HG03280 (cell line): Measurements from ENCODE around the gene BICD2.

Source experiments
- ATAC-seq: cut with Tn5 transposase; IDR thresholded peaks from one replicate; pipeline ENCODE4 v1.9.1; 2021; ENCODE audit warnings: mild to moderate bottlenecking, moderate library complexity; ENCODE audit not compliant: unreplicated experiment

The BICD2 gene

DNA sequence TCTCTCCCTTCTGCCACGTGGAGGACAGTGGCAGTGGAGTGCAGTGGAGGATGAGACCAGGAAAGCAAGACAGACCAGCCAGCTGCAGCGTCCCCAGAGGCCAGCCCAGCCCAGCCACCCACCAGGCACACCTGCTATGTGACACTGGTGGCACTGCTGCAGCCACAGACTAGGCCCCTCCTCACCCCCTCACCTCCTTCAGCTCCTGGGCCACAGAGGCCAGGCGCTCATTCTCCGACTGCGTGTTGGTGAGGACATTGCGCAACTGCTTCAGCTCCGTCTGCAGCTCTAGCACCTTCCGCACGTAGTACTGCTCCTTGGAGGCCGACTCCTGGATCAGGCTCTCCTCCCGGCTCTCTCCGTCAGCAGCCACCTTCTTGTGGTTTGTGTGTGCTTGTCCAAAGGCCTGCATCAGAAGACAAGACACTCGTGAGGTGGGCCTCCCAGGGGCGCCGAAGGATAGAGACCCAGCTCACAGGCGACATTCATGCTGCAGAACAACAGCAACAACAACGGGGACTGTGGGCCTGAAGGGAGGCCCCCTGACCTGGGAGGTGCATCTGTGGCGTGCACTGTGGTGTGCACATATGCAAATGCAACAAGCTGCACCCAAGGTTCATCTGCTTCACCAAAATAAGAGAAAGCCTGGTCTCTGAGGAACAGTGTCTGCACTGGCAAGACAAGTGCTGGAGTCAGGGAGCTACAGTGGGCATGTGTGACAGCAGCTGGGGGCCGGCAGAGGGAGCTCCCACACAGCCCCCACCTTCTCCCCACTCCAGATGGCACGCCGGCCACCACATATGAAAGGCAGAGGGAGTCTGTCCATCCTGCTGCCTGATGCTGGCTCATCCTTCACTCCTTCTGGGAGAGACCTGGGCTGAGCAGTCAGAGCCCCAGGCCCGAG lies 35.5 kb downstream of the BICD2 start:
- peak; percentile 61 for ATAC-seq

GRCh38 chr9:92727716-92728700 lies 36.6 kb downstream of the BICD2 start:
- ATAC-seq: no peak

DNA sequence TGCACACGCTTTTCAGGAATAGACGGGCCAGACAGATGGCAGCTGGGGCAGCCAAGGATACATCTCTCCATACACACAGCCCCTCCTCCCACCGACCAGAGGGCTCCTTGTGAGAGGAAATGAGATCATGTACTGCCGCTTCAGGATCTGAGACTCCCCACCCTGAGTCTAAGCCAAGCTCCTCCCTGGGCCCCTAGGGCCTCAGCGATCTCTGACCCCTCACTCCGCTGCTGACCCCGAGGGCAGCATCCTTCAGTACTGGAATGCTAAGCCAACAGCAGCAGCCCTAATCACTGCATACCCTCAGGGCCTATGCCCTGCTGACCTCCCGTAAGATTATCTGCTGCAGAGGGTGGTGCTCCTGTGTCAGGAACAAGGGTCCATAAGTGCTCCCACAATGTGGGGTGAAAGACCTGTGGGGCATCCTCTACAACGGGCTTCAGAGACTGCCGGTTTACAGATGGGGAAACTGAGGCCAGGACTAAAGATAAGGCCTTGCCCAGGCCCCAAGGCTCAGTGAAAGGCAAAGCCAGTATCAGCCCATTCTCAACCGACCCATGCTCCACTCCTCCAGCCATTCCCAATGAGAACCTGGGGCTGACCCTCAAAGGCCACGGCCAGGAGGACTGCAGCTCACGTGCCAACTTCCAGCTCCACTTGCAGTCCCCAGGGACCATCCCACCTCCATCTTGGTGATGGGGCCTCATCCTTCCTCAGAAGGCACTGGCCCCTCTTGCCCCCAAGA lies 37.5 kb downstream of the BICD2 start:
- ATAC-seq: no peak

DNA sequence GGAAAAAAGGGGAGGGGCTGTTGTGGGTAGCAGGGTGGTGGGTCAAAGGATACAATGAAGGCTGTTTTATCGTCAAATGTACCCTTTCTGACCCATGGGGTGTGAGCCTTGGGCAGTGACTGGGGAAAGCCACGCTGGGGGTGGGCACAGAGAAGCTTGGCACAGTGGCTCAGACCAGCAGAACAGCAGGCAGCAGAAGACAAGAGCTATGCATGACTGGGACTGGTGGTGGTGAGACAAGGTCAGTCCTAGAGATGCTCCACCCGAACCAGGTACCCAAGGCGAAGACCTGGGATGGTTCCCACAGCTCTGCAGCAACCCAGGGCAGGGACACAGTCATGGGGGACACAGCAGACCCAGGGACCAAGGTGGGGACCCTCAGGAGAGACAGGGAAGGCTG lies 38.3 kb downstream of the BICD2 start:
- ATAC-seq: no peak

GRCh38 chr9:92725766-92726165 lies 38.9 kb downstream of the BICD2 start:
- no peak for ATAC-seq

DNA sequence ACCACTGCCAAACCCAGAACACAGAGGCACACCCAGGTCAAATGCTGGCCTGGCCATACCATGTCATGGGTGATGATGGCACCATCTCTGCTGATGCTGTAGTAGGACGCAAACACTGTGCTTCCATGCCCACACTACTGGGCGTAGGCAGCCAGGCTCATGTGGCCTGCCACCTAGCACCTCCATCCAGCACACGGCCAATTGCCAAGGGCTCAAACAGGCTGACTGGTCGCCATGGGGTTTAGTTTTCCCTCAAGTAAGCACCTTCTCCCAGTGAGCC lies 39.4 kb downstream of the BICD2 start:
- no peak for ATAC-seq

GRCh38 chr9:92724528-92725265 lies 39.9 kb downstream of the BICD2 start:
- ATAC-seq: no peak

- no peak for ATAC-seq
These were observed 40.8 kb downstream of the BICD2 start for GRCh38 chr9:92723801-92724323.

- ATAC-seq: no peak
These were observed 41.4 kb downstream of the BICD2 start for GRCh38 chr9:92723299-92723625.

- no peak for ATAC-seq
These were observed 42.0 kb downstream of the BICD2 start for GRCh38 chr9:92722386-92723298.

DNA sequence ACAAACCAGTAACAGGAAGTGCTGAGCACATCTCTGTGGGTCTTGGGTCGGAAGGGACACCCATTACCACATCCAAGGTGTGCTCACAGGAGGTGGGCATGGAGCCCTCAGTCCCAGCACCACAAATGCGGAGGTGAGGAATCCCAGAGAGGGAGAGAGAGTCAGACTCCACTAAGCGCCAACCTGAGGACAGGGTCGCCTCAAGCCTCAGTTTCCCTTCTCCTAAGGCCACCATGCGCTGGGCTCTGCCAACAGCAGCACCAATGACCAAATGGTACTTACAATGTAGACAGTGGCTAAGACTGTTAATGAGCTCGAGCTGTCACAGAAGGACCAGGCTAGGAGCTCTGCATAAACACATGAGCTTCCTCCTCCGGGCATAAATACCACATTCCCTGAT lies 43.1 kb downstream of the BICD2 start:
- ATAC-seq: no peak

- ATAC-seq: no peak
These were observed 43.7 kb downstream of the BICD2 start for GRCh38 chr9:92720807-92721535.

DNA sequence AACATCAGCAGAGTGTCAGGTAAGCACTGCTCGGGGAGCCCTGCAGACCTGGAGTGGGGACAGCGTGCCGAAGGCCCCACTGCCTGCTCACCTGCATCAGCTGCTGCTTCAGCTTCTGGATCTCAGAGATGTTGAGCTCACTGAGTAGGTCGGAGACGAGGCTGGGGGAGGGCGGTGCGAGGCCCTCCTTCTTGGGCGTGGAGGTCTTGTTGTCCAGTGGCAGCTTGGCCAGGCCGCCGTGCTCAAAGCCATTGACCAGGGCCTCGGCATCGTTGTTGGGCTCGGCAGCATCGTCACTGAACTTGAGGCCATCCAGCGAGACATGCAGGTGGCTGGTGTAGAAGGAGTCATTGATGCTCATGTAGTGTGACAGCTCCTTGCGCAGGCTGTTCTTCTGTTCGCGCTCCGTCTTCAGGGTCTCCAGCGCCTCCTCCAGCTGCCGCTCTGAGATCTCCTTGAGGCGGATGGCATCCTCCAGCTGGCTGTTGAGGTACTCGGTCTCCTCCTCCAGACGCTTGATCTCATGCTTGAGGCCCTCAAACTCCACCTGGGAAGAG lies 44.3 kb downstream of the BICD2 start:
- ATAC-seq: no peak

DNA sequence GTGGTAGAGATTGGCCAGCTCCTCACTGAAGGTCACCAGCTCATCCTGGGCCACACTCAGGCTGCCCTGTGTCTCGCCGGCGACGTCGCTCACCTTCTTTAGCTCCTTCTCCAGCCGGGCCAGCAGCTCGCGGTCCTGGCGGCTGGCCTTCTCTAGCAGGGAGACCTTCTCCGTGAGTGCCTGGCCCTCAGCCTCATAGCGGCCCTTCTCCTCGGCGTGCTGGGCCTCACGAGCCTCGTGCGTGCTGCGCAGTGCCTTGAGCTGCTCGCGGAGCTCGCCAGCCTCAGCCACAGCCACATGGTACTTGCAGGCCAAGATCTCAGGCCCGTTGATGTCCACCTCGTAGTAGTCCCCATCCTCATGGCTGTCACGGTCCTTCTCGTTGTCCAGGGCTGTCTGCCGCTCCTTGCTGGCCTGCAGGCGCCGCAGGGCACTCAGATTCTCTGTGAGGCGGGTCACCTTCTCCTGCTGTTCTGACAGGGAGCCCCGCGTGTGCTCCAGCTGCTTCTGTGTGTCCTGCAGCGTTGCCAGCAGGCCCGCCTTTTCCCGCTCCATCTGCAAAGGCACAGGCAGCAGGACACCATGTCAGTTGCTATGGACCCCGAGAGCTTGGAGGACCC lies 45.5 kb downstream of the BICD2 start:
- ATAC-seq: no peak

DNA sequence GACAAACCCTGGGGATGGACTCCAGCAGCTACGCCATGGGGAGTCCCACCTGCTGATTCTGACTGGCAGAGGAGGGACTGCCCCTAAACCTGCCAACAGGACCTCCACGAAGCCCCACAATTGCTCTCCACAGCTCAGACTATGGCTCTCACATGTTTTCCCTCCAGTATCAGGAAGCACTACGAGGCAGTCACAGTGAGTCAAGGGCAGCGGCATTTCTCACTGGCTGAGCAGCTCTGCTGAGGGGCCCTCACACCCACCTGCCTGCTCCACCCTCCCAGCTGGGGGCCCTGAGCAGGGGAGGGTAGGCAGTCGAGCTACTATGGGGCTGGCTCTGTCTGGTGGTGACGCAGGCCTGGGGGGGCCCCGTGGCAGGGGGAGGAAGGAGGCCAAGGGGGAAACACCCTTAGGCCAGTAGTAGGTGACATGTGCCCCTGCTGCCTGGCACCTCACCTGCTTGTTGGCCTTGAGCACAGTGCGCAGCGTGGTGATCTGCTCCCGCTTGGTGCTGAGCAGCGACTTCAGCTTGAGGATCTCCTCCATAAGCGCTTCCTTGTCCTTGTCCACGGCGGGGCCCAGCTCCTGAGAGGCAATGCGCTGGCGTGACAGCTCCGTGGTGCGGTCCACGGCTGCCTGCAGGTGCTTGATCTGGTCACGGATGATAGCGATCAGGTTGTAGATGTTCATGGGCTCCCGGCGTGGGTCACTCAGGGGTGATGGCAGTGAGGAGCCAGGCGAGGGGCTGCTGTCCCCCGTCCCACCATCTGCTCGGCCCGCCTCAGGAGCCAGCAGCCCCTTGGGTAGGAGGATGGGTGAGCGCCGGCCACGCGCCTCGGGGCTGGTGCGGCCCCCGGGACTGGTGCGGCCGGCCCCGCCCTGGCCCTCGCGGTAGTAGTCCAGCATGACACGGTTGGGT lies 46.3 kb downstream of the BICD2 start:
- ATAC-seq: no peak

DNA sequence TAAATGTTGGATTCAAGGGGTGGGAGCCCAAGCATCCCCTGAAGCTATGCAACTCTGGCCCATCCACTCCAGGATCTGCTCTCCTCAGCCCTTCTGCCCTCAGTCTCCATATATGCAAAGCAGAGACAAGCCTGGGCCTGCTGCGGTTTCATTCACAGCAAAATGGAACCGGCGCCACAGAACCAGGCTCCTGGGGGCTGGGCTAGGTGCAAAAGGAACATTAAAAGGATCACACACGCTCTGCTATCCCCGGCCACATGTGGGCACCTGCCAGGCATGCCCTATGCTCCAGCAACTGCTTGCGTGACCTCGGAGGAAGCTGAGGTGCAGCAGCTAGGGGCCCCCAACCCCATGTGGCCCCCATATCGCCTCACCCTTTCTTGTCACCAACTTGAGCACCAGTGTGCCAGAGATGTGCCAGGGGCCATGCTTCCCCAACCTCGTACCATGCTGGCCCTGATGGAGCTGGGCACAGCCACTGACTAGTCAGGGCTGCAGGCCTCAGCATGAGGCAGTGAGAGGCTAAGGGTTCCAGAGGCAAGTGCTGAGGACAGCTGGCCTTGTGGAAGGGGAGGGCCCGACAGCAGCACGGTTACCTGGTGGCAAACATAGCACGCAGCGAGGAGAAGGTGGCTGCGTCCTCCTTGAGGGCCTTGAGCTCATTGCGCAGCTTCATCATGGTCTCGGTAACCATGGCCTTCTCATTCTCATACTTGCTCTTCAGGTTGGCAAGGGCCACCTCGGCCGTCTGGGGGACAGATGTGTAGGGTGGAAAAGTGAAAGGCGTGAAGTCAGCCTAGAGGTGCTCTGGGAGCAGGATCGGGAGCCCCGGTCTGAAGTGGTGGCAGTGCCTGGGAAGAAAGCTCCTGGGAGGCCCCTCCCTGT lies 47.2 kb downstream of the BICD2 start:
- no peak for ATAC-seq
